Colonic mucosa (tissue), 4 donors: ENCODE data around the gene FXYD4. TPM values are rescaled to one million over a fixed set of nuclear protein-coding genes. Genes with fewer than 3 reads are reported as not detected.

Experiments
- DNase-seq: peaks from one replicate; pipeline ENCODE4 v3.0.0-alpha.2; 2020
- H3K27ac ChIP-seq: fragments of 200-600 bp; one replicate; pipeline ENCODE4 v1.8.0; 2021
- H3K27me3 ChIP-seq: fragments of 200-600 bp; one replicate; pipeline ENCODE4 v1.8.0; 2021
- H3K36me3 ChIP-seq: fragments of 200-600 bp; one replicate; pipeline ENCODE4 v1.8.0; 2021
- H3K4me1 ChIP-seq: fragments of 200-600 bp; one replicate; pipeline ENCODE4 v1.8.0; 2021; ENCODE audit warnings: mild to moderate bottlenecking
- H3K4me3 ChIP-seq: fragments of 200-600 bp; one replicate; pipeline ENCODE4 v1.8.0; 2021
- H3K9ac ChIP-seq, 2 donors: one replicate each; pipeline ENCODE4 v1.7.0; 2013; ENCODE audit warnings: control low read depth in 2 of 2, low read depth in 2 of 2, low read length in 2 of 2
- H3K9me3 ChIP-seq: fragments of 200-600 bp; one replicate; pipeline ENCODE4 v1.8.0; 2021
- CTCF ChIP-seq: fragments of 200-600 bp; IDR thresholded peaks from one replicate; pipeline ENCODE4 v1.8.0; 2022; ENCODE audit warnings: antibody characterized with exemption, mild to moderate bottlenecking
- intact Hi-C: fragments of 100-400 bp; cut with DNase I; formaldehyde crosslinking; loops from one replicate; pipeline ENCODE4 v1.14.1; 2022
- total RNA-seq, 2 donors: library from RNA; stranded (reverse); fragmentation: NEBNext Ultra II Directional in 1 of 2; extraction: Animal tissue kit (Norgen Biotek cat#: 25700) in 1 of 2; gene quantifications; one replicate each; pipeline ENCODE4 v1.2.1, GENCODE V29; 2021
- donor health status: healthy.
- donor health status: DM: no; HTN: no; CAD: no.
- donor health status: DM: no; HTN: no; CAD: no.

Gene FXYD4
- total RNA-seq, 2 donors from 2014 or later, result 0.98 TPM; not detected in 1

GRCh38 chr10:43376046-43376635 lies 4.7 kb downstream of the FXYD4 start:
- no peak overlapping the region for H3K9ac ChIP-seq
- no peak overlapping the region for H3K4me3 ChIP-seq
- H3K36me3 ChIP-seq, result no peaks in the 10 kb centered on the region
- H3K27me3 ChIP-seq, result no peaks in the 10 kb centered on the region
- no peaks in the 10 kb centered on the region for H3K9me3 ChIP-seq
- TF ChIP-seq CTCF, result no peak
- H3K4me1 ChIP-seq, result no peaks in the 10 kb centered on the region
- no peak overlapping the region for H3K27ac ChIP-seq
- no peak for DNase-seq
- intact Hi-C loops, result no loop called here

- no peak overlapping the region for H3K9ac ChIP-seq
- H3K27ac ChIP-seq, result no peak overlapping the region
- H3K27me3 ChIP-seq, result no peaks in the 10 kb centered on the region
- no peaks in the 10 kb centered on the region for H3K9me3 ChIP-seq
- intact Hi-C loops, result no loop called here
- no peak for DNase-seq
- no peak for TF ChIP-seq CTCF
- H3K4me3 ChIP-seq, result no peak overlapping the region
- H3K4me1 ChIP-seq, result no peaks in the 10 kb centered on the region
- H3K36me3 ChIP-seq, result no peaks in the 10 kb centered on the region
Measured at GRCh38 chr10:43376828-43377423, 5.5 kb downstream of the FXYD4 start.

GRCh38 chr10:43377424-43377883 lies 6.0 kb downstream of the FXYD4 start:
- DNase-seq, result no peak
- Histone ChIP-seq H3K9ac (no peak overlapping the region), H3K36me3 (no peaks in the 10 kb centered on the region), H3K9me3 (no peaks in the 10 kb centered on the region), H3K4me3 (no peak overlapping the region), H3K27ac (no peak overlapping the region), H3K4me1 (no peaks in the 10 kb centered on the region), H3K27me3 (no peaks in the 10 kb centered on the region)
- no peak for TF ChIP-seq CTCF
- intact Hi-C loops, result no loop called here

- peaks cover 2% of the 10 kb centered on the region for H3K36me3 ChIP-seq
- no peaks in the 10 kb centered on the region for H3K27me3 ChIP-seq
- peaks cover 6% of the 10 kb centered on the region for H3K4me1 ChIP-seq
- DNase-seq, result no peak
- no peak overlapping the region for H3K4me3 ChIP-seq
- intact Hi-C loops, result no loop called here
- no peak overlapping the region for H3K9ac ChIP-seq
- TF ChIP-seq CTCF, result no peak
- H3K27ac ChIP-seq, result no peak overlapping the region
- no peaks in the 10 kb centered on the region for H3K9me3 ChIP-seq
Measured at GRCh38 chr10:43380610-43381222, 9.3 kb downstream of the FXYD4 start.

GRCh38 chr10:43383204-43383971 lies 12.0 kb downstream of the FXYD4 start:
- peaks cover 6% of the 10 kb centered on the region for H3K4me1 ChIP-seq
- intact Hi-C loops, result no loop called here
- H3K36me3 ChIP-seq, result peaks cover 23% of the 10 kb centered on the region
- no peak overlapping the region for H3K9ac ChIP-seq
- no peak for DNase-seq
- H3K4me3 ChIP-seq, result no peak overlapping the region
- TF ChIP-seq CTCF, result no peak
- no peaks in the 10 kb centered on the region for H3K27me3 ChIP-seq
- H3K9me3 ChIP-seq, result no peaks in the 10 kb centered on the region
- H3K27ac ChIP-seq, result no peak overlapping the region
